ENCODE data around the gene RTEL1. TPM values are rescaled to one million over a fixed set of nuclear protein-coding genes. Genes with fewer than 3 reads are reported as not detected.

Gene RTEL1
- total RNA-seq, 4 donors from 2014 or later, result 7.1 to 43.7 (median 18.7) TPM

DNA sequence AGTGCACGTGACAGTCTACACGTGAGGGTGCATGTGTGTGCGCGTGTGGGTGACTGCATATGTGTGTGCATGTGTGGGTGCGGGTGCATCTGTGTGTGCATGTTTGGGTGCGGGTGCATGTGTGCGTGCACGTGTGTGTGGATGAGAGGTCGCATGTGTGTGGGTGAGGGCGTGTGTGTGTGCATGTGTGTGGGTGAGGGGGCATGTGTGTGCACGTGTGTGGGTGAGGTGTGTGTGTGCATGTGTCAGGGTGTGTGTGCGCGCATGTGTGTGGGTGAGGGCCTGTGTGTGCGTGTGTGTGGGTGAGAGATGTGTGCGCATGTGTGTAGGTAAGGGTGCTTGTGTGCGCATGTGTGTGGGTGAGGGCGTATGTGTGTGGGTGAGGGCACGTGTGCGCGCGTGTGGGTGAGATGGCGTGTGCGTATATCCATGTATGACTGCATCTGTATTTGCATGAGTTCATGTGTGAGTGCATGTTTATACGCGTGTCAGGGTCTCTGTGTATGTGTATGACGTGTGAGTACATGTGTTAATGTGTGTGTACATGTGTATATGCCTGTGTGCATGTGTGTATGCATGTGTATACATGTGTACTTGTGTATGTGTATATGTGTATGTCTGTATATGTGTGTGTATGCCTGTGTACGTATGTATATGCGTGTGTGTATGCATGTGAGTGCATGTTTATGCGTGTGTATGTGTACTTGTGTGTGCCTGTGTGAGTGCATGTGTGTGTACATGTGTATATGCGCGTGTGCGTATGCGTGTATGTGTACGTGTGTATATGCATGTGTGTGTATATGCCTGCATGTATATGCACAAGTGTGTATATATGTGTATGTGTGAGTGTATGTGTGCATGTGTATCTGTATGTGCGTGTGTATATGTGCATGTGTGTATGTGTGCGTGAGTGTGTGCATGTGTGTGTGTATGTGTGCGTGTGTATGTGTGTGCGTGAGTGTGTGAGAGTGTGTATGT is 74.3 kb downstream of the RTEL1 start:
- peaks cover 0 to 53% of the 10 kb centered on the region in 2 donors for H3K36me3 ChIP-seq
- no peak for ATAC-seq

DNA sequence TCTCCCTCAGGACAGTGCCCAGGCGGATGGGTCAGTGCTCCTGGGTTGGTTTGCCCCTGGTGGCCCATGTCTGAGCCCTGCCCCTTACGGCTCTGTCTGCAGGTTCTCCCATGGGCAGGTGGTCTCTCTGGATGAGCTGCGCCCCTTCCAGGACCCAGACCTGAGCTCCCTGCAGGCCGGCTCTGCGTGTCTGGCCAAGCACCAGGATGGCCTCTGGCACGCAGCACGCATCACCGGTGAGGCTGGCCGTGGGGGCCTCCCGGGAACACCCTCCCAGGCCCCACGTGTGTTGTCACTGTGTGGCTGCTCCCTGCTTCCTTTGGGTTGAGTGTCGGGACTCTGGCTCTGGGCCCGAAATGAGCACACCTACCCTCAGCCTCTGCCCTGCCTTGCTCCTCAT is 75.0 kb downstream of the RTEL1 start:
- WGBS, 2 donors (ENCODE audit: low coverage in 1 of 2), result no CpG with 5 or more reads among the region's 13 CpGs
- ATAC-seq, result no peak
- Histone ChIP-seq H3K9me3 (no peaks in the 10 kb centered on the region), H3K4me3 (no peak overlapping the region), H3K36me3 (peaks cover 0 to 53% of the 10 kb centered on the region in 2 donors), H3K27me3 (no peaks in the 10 kb centered on the region), H3K27ac (no peak overlapping the region), H3K4me1 (peaks cover 0 to 21% (median 9%) of the 10 kb centered on the region in 3 donors)
- TF ChIP-seq, protein P1, sequence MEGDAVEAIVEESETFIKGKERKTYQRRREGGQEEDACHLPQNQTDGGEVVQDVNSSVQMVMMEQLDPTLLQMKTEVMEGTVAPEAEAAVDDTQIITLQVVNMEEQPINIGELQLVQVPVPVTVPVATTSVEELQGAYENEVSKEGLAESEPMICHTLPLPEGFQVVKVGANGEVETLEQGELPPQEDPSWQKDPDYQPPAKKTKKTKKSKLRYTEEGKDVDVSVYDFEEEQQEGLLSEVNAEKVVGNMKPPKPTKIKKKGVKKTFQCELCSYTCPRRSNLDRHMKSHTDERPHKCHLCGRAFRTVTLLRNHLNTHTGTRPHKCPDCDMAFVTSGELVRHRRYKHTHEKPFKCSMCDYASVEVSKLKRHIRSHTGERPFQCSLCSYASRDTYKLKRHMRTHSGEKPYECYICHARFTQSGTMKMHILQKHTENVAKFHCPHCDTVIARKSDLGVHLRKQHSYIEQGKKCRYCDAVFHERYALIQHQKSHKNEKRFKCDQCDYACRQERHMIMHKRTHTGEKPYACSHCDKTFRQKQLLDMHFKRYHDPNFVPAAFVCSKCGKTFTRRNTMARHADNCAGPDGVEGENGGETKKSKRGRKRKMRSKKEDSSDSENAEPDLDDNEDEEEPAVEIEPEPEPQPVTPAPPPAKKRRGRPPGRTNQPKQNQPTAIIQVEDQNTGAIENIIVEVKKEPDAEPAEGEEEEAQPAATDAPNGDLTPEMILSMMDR (IDR thresholded peaks at IDR 0.05), result no peak
- no peak for TF ChIP-seq EP300 (IDR thresholded peaks at IDR 0.05)
- TF ChIP-seq POLR2AphosphoS5 (IDR thresholded peaks at IDR 0.05), result no peak
- no peak for TF ChIP-seq POLR2A (IDR thresholded peaks at IDR 0.05)

More for the DNA sequence above, 74.3 kb downstream of the RTEL1 start:
- TF ChIP-seq POLR2A (IDR thresholded peaks at IDR 0.05), result no peak
- TF ChIP-seq POLR2AphosphoS5 (IDR thresholded peaks at IDR 0.05), result no peak
- no peak for TF ChIP-seq EP300 (IDR thresholded peaks at IDR 0.05)
- TF ChIP-seq, protein P1 (IDR thresholded peaks at IDR 0.05), result no peak
- Histone ChIP-seq H3K9me3 (no peaks in the 10 kb centered on the region), H3K27me3 (no peaks in the 10 kb centered on the region), H3K4me1 (peaks cover 0 to 16% (median 2%) of the 10 kb centered on the region in 3 donors), H3K27ac (no peak overlapping the region), H3K4me3 (no peak overlapping the region)
- WGBS, 2 donors (ENCODE audit: low coverage in 1 of 2), result 81 to 86% methylated on average over 32 to 34 of the region's 38 CpGs

DNA sequence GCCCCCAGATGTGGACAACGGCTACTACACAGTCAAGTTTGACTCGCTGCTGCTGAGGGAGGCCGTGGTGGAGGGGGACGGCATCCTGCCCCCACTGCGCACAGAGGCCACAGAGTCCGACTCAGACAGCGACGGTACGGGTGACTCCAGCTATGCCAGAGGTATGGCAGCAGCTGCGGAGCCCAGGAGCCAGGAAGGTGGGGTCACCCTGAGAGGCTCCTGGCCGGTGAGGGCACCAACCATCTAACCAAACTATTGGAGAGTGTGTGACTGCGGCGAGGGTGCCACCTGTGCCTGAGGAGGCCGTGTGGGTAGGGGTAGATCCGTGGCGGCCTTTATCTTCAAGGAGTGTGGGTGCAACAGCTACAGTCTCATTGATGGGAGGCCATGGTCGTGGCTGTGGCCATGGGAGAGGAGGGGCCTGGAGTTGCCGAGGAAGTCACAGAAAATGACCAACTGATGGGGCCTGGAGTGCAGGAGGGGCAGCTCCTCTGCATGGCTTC is 75.5 kb downstream of the RTEL1 start:
- ATAC-seq, result no peak
- TF ChIP-seq POLR2A (IDR thresholded peaks at IDR 0.05), result no peak
- no peak for TF ChIP-seq EP300 (IDR thresholded peaks at IDR 0.05)
- TF ChIP-seq POLR2AphosphoS5 (IDR thresholded peaks at IDR 0.05), result no peak
- TF ChIP-seq, protein P1 (IDR thresholded peaks at IDR 0.05), result no peak
- Histone ChIP-seq H3K27me3 (no peaks in the 10 kb centered on the region), H3K9me3 (no peaks in the 10 kb centered on the region), H3K27ac (no peak overlapping the region), H3K4me3 (no peak overlapping the region), H3K4me1 (peaks cover 0 to 21% (median 14%) of the 10 kb centered on the region in 3 donors), H3K36me3 (peaks cover 0 to 53% of the 10 kb centered on the region in 2 donors)
- 95 to 97% methylated on average over 5 to 6 of the region's 18 CpGs for whole genome bisulfite sequencing, 2 donors (ENCODE audit: low coverage in 1 of 2)

DNA sequence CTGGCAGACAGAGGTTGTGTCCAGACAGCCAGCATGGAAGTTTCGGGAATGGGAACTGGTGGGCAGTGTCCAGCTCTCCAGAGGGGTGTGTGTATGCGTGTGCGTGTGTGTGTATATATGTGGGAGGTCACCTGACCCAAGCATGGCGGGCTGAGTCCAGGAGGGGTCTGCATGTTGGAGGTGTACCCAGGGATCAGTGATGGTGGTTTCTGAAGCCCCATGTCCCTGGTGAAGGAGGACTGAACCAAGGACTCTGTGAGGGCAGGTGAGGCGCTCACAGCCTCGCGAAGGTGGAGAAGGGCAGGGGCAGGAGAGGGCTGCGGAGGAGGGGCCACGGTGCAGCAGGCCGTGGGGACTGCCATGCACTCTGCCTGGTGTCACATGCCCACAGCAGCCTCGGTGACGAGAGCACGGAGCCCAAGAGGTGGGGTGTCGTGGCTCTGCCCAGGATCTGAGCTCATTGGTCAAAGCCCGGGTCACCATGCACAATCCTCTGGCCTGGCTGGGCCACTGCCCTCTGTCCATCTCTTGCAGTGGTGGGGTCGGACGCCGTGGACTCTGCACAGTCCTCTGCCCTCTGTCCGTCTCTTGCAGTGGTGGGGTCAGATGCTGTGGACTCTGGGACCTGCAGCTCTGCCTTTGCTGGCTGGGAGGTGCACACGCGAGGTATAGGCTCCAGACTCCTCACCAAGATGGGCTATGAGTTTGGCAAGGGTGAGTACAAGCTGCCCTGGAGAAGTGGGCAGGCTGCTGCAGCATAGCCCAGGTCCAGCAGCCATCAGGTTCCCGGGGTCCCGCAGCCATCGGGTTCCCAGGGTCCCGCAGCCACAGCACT is 76.2 kb downstream of the RTEL1 start:
- ATAC-seq, result no peak
- H3K4me3 ChIP-seq, result no peak overlapping the region
- H3K27ac ChIP-seq, result no peak overlapping the region
- H3K9me3 ChIP-seq, result no peaks in the 10 kb centered on the region
- WGBS, 2 donors (ENCODE audit: low coverage in 1 of 2), result 79% methylated on average over 8 of the region's 25 CpGs; no CpG with 5 or more reads in 1 of the 2 donors
- H3K27me3 ChIP-seq, result no peaks in the 10 kb centered on the region
- H3K36me3 ChIP-seq, result peaks cover 0 to 53% of the 10 kb centered on the region in 2 donors
- H3K4me1 ChIP-seq, result peaks cover 0 to 26% (median 19%) of the 10 kb centered on the region in 3 donors
- TF ChIP-seq POLR2AphosphoS5 (IDR thresholded peaks at IDR 0.05) (no peak), POLR2A (IDR thresholded peaks at IDR 0.05) (no peak), EP300 (IDR thresholded peaks at IDR 0.05) (no peak)
- TF ChIP-seq, protein P1 (IDR thresholded peaks at IDR 0.05), result no peak

All from gastroesophageal sphincter (tissue), 4 donors.